Astrocyte of the spinal cord (primary cell): Measurements from ENCODE around the gene MCEMP1.

Source experiments
- DNase-seq: peaks from one replicate; pipeline ENCODE4 v3.0.0; 2011; ENCODE audit warnings: low read depth, low spot score
- H3K4me3 ChIP-seq: 2 replicates; pipeline ENCODE4 v1.5.1; 2011; ENCODE audit warnings: low read depth, mild to moderate bottlenecking, low read length, moderate library complexity
- in situ Hi-C: cut with HindIII; loops from 2 replicates; pipeline ENCODE4 v1.10.0; 2017; ENCODE audit warnings: low sequenced_read_pairs
- TF ChIP-seq, protein P1 (sequence below): IDR thresholded peaks from 2 replicates; pipeline ENCODE4 v1.5.1; 2012; ENCODE audit warnings: low read depth, mild to moderate bottlenecking, low read length, inconsistent platforms

MCEMP1 gene

DNA sequence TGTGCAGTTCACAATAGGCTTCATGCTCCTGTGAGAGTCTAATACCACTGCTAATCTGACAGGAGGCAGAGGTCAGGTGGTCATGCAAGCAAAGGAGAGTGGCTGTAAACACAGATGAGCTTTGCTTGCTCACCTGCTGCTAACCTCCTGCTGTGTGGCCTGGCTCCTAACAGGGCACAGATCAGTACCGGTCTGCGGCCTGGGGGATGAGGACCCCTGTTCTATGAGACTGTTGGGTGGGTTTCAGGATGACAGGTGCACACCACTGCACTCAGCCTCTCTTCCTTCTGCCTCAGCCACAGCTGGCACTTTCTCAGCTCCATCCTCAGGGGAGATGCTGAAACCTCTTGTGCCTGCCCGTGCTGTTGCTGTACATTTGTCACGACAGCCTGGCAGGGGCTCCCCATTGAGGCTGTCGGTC is 45.4 kb downstream of the MCEMP1 start:
- no peak for DNase-seq
- TF ChIP-seq, protein P1, sequence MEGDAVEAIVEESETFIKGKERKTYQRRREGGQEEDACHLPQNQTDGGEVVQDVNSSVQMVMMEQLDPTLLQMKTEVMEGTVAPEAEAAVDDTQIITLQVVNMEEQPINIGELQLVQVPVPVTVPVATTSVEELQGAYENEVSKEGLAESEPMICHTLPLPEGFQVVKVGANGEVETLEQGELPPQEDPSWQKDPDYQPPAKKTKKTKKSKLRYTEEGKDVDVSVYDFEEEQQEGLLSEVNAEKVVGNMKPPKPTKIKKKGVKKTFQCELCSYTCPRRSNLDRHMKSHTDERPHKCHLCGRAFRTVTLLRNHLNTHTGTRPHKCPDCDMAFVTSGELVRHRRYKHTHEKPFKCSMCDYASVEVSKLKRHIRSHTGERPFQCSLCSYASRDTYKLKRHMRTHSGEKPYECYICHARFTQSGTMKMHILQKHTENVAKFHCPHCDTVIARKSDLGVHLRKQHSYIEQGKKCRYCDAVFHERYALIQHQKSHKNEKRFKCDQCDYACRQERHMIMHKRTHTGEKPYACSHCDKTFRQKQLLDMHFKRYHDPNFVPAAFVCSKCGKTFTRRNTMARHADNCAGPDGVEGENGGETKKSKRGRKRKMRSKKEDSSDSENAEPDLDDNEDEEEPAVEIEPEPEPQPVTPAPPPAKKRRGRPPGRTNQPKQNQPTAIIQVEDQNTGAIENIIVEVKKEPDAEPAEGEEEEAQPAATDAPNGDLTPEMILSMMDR: no peak
- H3K4me3 ChIP-seq: no peak overlapping the region
- in situ Hi-C loops: no loop called here

- H3K4me3 ChIP-seq: no peak overlapping the region
- DNase-seq: no peak
- TF ChIP-seq, protein P1: no peak
- in situ Hi-C loops: no loop called here
These were observed 48.9 kb downstream of the MCEMP1 start for GRCh38 chr19:7725791-7726190.

GRCh38 chr19:7729211-7729610 is 52.3 kb downstream of the MCEMP1 start:
- no peak overlapping the region for H3K4me3 ChIP-seq
- no peak for DNase-seq
- in situ Hi-C loops: no loop called here
- TF ChIP-seq, protein P1: no peak
